D721Med (cell line): ENCODE measurements around the gene ABCA3.

ENCODE experiments used
- DNase-seq: peaks from one replicate; pipeline ENCODE4 v3.0.0; 2011; ENCODE audit warnings: low spot score; ENCODE audit not compliant: insufficient read length
- FAIRE-seq: peaks from 2 replicates; lab custom pipeline; 2011; peaks lifted over from hg19 to GRCh38; lab: Jason Lieb, UNC
- CTCF ChIP-seq: IDR thresholded peaks from 2 replicates; pipeline ENCODE4 v1.5.1; 2012; ENCODE audit warnings: mild to moderate bottlenecking, control low read depth; ENCODE audit not compliant: insufficient read depth; ENCODE audit errors: missing control alignments

The ABCA3 gene

GRCh38 chr16:2325791-2326190 lies 14.7 kb downstream of the ABCA3 start:
- no peak for FAIRE-seq
- no peak for TF ChIP-seq CTCF
- no peak for DNase-seq

GRCh38 chr16:2325181-2325580 lies 15.3 kb downstream of the ABCA3 start:
- DNase-seq: no peak
- no peak for FAIRE-seq
- no peak for TF ChIP-seq CTCF

- TF ChIP-seq CTCF: no peak
- DNase-seq (no peak), FAIRE-seq (no peak)
Observed at GRCh38 chr16:2324296-2324859, 16.1 kb downstream of the ABCA3 start.

- DNase-seq: no peak
- TF ChIP-seq CTCF: no peak
- no peak for FAIRE-seq
Observed at GRCh38 chr16:2323701-2324100, 16.8 kb downstream of the ABCA3 start.

GRCh38 chr16:2319606-2320005 lies 20.9 kb downstream of the ABCA3 start:
- FAIRE-seq (no peak), DNase-seq (no peak)
- no peak for TF ChIP-seq CTCF

- no peak for TF ChIP-seq CTCF
- no peak for DNase-seq
- FAIRE-seq: no peak
Observed at GRCh38 chr16:2317231-2318020, 23.1 kb downstream of the ABCA3 start.
